HEK293 (cell line): ENCODE results near the gene SDR42E1.

ENCODE experiments used
- CTCF ChIA-PET: fragments of 350-600 bp; formaldehyde crosslinking; extraction: SDS; loops from one replicate; lab custom pipeline; 2021; ENCODE audit warnings: antibody characterized with exemption; lab: Yijun Ruan, JAX
- POLR2A ChIA-PET: fragments of 300-600 bp; formaldehyde crosslinking; extraction: SDS; loops from one replicate; lab custom pipeline; 2020; ENCODE audit warnings: antibody characterized with exemption, inconsistent platforms; lab: Yijun Ruan, JAX
- H3K27ac ChIP-seq: fragments of 200-500 bp; sonication (Bioruptor generic); 2 replicates; pipeline ENCODE4 v1.5.1; 2014; ENCODE audit warnings: low read depth, low read length, control low read depth, inconsistent platforms; ENCODE audit errors: extremely low read depth
- H3K36me3 ChIP-seq, 2 experiments: fragments of 200-500 bp in 1 of 2; sonication (Bioruptor generic) in 1 of 2; 1 replicate in 1 of 2; 2 replicates in 1 of 2; pipeline ENCODE4 v1.5.1; 2014 to 2017; ENCODE audit warnings: inconsistent platforms in 2 of 2, low read length in 2 of 2; ENCODE audit not compliant: control insufficient read depth in 2 of 2, insufficient read depth in 1 of 2
- H3K4me1 ChIP-seq: fragments of 200-500 bp; sonication (Bioruptor generic); 2 replicates; pipeline ENCODE4 v1.5.1; 2014; ENCODE audit warnings: mild to moderate bottlenecking, low read length, inconsistent platforms; ENCODE audit not compliant: control insufficient read depth, insufficient read depth
- H3K4me3 ChIP-seq: 2 replicates; pipeline ENCODE4 v1.5.1; 2011; ENCODE audit warnings: low read depth, mild to moderate bottlenecking, control low read depth, low read length, moderate library complexity
- H3K9me3 ChIP-seq: fragments of 200-500 bp; sonication (Bioruptor generic); 2 replicates; pipeline ENCODE4 v1.5.1; 2014; ENCODE audit warnings: low read depth, low read length, inconsistent platforms; ENCODE audit not compliant: control insufficient read depth, insufficient read depth
- EGR2 ChIP-seq: fragments of 450-650 bp; formaldehyde crosslinking; IDR thresholded peaks from 2 replicates; pipeline ENCODE4 v1.5.1; 2016; ENCODE audit warnings: low read depth, missing biosample characterization, missing genetic modification characterization
- MZF1 ChIP-seq: fragments of 450-650 bp; formaldehyde crosslinking; IDR thresholded peaks from 2 replicates; pipeline ENCODE4 v1.5.1; 2017; ENCODE audit warnings: missing biosample characterization, missing genetic modification characterization, borderline replicate concordance
- SP7 ChIP-seq: fragments of 450-650 bp; formaldehyde crosslinking; IDR thresholded peaks from 2 replicates; pipeline ENCODE4 v1.5.1; 2016; ENCODE audit warnings: missing biosample characterization, missing genetic modification characterization
- ZEB2 ChIP-seq: fragments of 450-650 bp; formaldehyde crosslinking; IDR thresholded peaks from 2 replicates; pipeline ENCODE4 v1.5.1; 2016; ENCODE audit warnings: missing biosample characterization, missing genetic modification characterization
- ZFP37 ChIP-seq: fragments of 450-650 bp; formaldehyde crosslinking; IDR thresholded peaks from 2 replicates; pipeline ENCODE4 v1.5.1; 2016; ENCODE audit warnings: missing biosample characterization, missing genetic modification characterization
- ZNF24 ChIP-seq: fragments of 450-650 bp; formaldehyde crosslinking; IDR thresholded peaks from 2 replicates; pipeline ENCODE4 v1.5.1; 2016; ENCODE audit warnings: missing biosample characterization, missing genetic modification characterization
- ZNF248 ChIP-seq: fragments of 450-650 bp; formaldehyde crosslinking; IDR thresholded peaks from 2 replicates; pipeline ENCODE4 v1.5.1; 2017; ENCODE audit warnings: missing biosample characterization, missing genetic modification characterization
- ZNF341 ChIP-seq: fragments of 450-650 bp; formaldehyde crosslinking; IDR thresholded peaks from 2 replicates; pipeline ENCODE4; 2016; ENCODE audit warnings: low read depth, missing biosample characterization, missing genetic modification characterization
- ZNF433 ChIP-seq: fragments of 450-650 bp; formaldehyde crosslinking; IDR thresholded peaks from 2 replicates; pipeline ENCODE4 v1.5.1; 2016; ENCODE audit warnings: missing biosample characterization, missing genetic modification characterization, low read depth
- ZNF544 ChIP-seq: fragments of 450-650 bp; formaldehyde crosslinking; IDR thresholded peaks from 2 replicates; pipeline ENCODE4 v1.5.0; 2017; ENCODE audit warnings: missing biosample characterization, missing genetic modification characterization
- ZNF548 ChIP-seq: fragments of 450-650 bp; formaldehyde crosslinking; IDR thresholded peaks from 2 replicates; pipeline ENCODE4 v1.5.1; 2016; ENCODE audit warnings: missing biosample characterization, missing genetic modification characterization
- ZNF549 ChIP-seq: fragments of 450-650 bp; IDR thresholded peaks from 2 replicates; pipeline ENCODE4 v1.5.1; 2018; ENCODE audit warnings: missing biosample characterization, missing genetic modification characterization, mild to moderate bottlenecking, inconsistent platforms, moderate library complexity
- ZNF76 ChIP-seq: fragments of 450-650 bp; formaldehyde crosslinking; IDR thresholded peaks from 2 replicates; pipeline ENCODE4; 2016; ENCODE audit warnings: low read depth, missing biosample characterization, missing genetic modification characterization, borderline replicate concordance
- TF ChIP-seq, protein P1 (sequence below): fragments of 450-650 bp; formaldehyde crosslinking; IDR thresholded peaks from 2 replicates; pipeline ENCODE4 v1.5.1; 2016; ENCODE audit warnings: missing biosample characterization, missing genetic modification characterization
- TF ChIP-seq, protein P2 (sequence below): fragments of 450-650 bp; formaldehyde crosslinking; IDR thresholded peaks from 2 replicates; pipeline ENCODE4 v1.5.1; 2016; ENCODE audit warnings: missing biosample characterization, missing genetic modification characterization
- TF ChIP-seq, protein P3 (sequence below): fragments of 450-650 bp; formaldehyde crosslinking; IDR thresholded peaks from 2 replicates; pipeline ENCODE4 v1.5.1; 2016; ENCODE audit warnings: missing biosample characterization, missing genetic modification characterization, borderline replicate concordance
- TF ChIP-seq, protein P4 (sequence below): fragments of 450-650 bp; formaldehyde crosslinking; IDR thresholded peaks from 2 replicates; pipeline ENCODE4 v1.5.1; 2016; ENCODE audit warnings: missing biosample characterization, missing genetic modification characterization
- TF ChIP-seq, protein P5 (sequence below): fragments of 450-650 bp; formaldehyde crosslinking; IDR thresholded peaks from 2 replicates; pipeline ENCODE4 v1.5.1; 2016; ENCODE audit warnings: missing biosample characterization, missing genetic modification characterization
- TF ChIP-seq, protein P6 (sequence below): fragments of 450-650 bp; formaldehyde crosslinking; IDR thresholded peaks from 2 replicates; pipeline ENCODE4 v1.5.1; 2016; ENCODE audit warnings: missing biosample characterization, missing genetic modification characterization

Gene SDR42E1

DNA sequence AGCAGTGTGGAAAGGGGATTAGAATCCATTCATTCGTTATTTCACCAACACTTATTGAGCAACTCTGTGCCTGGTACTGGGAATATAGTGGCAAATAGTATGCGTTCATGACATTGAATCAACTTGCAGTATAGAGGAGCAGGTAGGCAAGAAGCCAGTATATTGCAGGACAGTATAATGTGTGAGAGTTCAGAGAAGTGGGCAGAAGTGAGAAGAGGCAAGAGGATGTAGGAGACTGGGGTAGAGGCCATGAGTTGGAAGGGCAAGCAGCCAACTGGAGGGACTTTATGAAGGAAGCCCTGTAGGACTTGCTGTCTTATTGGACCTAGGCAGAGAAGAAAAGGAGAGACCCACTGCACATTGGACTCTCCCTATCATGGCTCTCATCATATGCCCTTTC, 36.1 kb upstream of the SDR42E1 start:
- no peaks in the 10 kb centered on the region for H3K9me3 ChIP-seq
- no peak for TF ChIP-seq ZNF548 (tag by site-specific recombination)
- no peak for TF ChIP-seq ZNF248 (tag by site-specific recombination)
- no peak for TF ChIP-seq ZNF433 (tag by site-specific recombination)
- no peak for TF ChIP-seq ZNF76 (tag by site-specific recombination)
- TF ChIP-seq, protein P1, sequence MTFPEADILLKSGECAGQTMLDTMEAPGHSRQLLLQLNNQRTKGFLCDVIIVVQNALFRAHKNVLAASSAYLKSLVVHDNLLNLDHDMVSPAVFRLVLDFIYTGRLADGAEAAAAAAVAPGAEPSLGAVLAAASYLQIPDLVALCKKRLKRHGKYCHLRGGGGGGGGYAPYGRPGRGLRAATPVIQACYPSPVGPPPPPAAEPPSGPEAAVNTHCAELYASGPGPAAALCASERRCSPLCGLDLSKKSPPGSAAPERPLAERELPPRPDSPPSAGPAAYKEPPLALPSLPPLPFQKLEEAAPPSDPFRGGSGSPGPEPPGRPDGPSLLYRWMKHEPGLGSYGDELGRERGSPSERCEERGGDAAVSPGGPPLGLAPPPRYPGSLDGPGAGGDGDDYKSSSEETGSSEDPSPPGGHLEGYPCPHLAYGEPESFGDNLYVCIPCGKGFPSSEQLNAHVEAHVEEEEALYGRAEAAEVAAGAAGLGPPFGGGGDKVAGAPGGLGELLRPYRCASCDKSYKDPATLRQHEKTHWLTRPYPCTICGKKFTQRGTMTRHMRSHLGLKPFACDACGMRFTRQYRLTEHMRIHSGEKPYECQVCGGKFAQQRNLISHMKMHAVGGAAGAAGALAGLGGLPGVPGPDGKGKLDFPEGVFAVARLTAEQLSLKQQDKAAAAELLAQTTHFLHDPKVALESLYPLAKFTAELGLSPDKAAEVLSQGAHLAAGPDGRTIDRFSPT (tag by site-specific recombination): no peak
- TF ChIP-seq, protein P2, sequence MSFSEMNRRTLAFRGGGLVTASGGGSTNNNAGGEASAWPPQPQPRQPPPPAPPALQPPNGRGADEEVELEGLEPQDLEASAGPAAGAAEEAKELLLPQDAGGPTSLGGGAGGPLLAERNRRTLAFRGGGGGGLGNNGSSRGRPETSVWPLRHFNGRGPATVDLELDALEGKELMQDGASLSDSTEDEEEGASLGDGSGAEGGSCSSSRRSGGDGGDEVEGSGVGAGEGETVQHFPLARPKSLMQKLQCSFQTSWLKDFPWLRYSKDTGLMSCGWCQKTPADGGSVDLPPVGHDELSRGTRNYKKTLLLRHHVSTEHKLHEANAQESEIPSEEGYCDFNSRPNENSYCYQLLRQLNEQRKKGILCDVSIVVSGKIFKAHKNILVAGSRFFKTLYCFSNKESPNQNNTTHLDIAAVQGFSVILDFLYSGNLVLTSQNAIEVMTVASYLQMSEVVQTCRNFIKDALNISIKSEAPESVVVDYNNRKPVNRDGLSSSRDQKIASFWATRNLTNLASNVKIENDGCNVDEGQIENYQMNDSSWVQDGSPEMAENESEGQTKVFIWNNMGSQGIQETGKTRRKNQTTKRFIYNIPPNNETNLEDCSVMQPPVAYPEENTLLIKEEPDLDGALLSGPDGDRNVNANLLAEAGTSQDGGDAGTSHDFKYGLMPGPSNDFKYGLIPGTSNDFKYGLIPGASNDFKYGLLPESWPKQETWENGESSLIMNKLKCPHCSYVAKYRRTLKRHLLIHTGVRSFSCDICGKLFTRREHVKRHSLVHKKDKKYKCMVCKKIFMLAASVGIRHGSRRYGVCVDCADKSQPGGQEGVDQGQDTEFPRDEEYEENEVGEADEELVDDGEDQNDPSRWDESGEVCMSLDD (tag by site-specific recombination): no peak
- TF ChIP-seq ZFP37: no peak
- TF ChIP-seq ZNF24 (tag by site-specific recombination): no peak
- TF ChIP-seq, protein P3, sequence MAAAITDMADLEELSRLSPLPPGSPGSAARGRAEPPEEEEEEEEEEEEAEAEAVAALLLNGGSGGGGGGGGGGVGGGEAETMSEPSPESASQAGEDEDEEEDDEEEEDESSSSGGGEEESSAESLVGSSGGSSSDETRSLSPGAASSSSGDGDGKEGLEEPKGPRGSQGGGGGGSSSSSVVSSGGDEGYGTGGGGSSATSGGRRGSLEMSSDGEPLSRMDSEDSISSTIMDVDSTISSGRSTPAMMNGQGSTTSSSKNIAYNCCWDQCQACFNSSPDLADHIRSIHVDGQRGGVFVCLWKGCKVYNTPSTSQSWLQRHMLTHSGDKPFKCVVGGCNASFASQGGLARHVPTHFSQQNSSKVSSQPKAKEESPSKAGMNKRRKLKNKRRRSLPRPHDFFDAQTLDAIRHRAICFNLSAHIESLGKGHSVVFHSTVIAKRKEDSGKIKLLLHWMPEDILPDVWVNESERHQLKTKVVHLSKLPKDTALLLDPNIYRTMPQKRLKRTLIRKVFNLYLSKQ (tag by site-specific recombination): no peak
- no peak for TF ChIP-seq ZEB2
- no peak for TF ChIP-seq EGR2 (tag by site-specific recombination)
- TF ChIP-seq, protein P4, sequence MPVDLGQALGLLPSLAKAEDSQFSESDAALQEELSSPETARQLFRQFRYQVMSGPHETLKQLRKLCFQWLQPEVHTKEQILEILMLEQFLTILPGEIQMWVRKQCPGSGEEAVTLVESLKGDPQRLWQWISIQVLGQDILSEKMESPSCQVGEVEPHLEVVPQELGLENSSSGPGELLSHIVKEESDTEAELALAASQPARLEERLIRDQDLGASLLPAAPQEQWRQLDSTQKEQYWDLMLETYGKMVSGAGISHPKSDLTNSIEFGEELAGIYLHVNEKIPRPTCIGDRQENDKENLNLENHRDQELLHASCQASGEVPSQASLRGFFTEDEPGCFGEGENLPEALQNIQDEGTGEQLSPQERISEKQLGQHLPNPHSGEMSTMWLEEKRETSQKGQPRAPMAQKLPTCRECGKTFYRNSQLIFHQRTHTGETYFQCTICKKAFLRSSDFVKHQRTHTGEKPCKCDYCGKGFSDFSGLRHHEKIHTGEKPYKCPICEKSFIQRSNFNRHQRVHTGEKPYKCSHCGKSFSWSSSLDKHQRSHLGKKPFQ (tag by site-specific recombination): no peak
- TF ChIP-seq SP7 (tag by site-specific recombination): no peak
- no peaks in the 10 kb centered on the region for H3K4me1 ChIP-seq
- no peak overlapping the region for H3K4me3 ChIP-seq
- H3K27ac ChIP-seq: no peak overlapping the region
- no peaks in the 10 kb centered on the region for H3K36me3 ChIP-seq
- CTCF ChIA-PET: interaction anchor here (0.6 to 1.3 kb wide), 2 partner anchors 14 kb away, joined by 3 read pairs; no protein-coding TSS in a partner anchor
- POLR2A ChIA-PET: no interaction called here

DNA sequence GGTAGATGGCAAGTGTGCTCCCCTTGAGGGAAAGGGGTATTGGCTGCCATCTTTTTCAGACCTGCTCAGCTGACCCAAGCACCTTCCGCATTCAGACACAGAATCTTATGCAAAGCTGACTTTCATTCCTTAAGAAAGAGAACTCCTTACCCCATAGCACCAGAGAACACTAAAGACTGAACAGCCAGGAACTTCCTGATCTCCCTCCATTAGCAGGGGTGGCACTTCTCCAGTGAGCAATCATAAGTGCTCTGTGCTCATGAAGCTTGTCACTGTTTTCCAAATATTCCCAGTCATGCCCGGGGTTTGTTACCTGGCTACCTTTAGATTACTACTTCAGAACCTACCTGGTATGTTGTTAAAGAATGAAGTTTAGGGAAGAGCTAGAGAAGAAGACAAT, 35.7 kb upstream of the SDR42E1 start:
- Histone ChIP-seq H3K4me3 (no peak overlapping the region), H3K36me3 (no peaks in the 10 kb centered on the region)
- CTCF ChIA-PET: interaction anchor here (0.6 kb wide), 1 partner anchor 14 kb away, joined by 3 read pairs; no protein-coding TSS in a partner anchor
- POLR2A ChIA-PET: no interaction called here
- TF ChIP-seq, protein P5, sequence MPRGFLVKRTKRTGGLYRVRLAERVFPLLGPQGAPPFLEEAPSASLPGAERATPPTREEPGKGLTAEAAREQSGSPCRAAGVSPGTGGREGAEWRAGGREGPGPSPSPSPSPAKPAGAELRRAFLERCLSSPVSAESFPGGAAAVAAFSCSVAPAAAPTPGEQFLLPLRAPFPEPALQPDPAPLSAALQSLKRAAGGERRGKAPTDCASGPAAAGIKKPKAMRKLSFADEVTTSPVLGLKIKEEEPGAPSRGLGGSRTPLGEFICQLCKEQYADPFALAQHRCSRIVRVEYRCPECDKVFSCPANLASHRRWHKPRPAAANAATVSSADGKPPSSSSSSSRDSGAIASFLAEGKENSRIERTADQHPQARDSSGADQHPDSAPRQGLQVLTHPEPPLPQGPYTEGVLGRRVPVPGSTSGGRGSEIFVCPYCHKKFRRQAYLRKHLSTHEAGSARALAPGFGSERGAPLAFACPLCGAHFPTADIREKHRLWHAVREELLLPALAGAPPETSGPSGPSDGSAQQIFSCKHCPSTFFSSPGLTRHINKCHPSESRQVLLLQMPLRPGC: no peak
- no peak for TF ChIP-seq ZNF544 (tag by site-specific recombination)
- no peak for TF ChIP-seq ZNF549
- TF ChIP-seq MZF1 (tag by site-specific recombination): no peak
- TF ChIP-seq ZNF341 (tag by site-specific recombination): no peak
- TF ChIP-seq, protein P6, sequence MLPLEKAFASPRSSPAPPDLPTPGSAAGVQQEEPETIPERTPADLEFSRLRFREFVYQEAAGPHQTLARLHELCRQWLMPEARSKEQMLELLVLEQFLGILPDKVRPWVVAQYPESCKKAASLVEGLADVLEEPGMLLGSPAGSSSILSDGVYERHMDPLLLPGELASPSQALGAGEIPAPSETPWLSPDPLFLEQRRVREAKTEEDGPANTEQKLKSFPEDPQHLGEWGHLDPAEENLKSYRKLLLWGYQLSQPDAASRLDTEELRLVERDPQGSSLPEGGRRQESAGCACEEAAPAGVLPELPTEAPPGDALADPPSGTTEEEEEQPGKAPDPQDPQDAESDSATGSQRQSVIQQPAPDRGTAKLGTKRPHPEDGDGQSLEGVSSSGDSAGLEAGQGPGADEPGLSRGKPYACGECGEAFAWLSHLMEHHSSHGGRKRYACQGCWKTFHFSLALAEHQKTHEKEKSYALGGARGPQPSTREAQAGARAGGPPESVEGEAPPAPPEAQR: no peak
- TF ChIP-seq, all 188 proteins: peak for 0
- no peaks in the 10 kb centered on the region for H3K9me3 ChIP-seq
- H3K4me1 ChIP-seq: no peaks in the 10 kb centered on the region
- no peak overlapping the region for H3K27ac ChIP-seq
